ENCODE data around the gene IGSF23.

IGSF23 gene

GRCh38 chr19:44580366-44580895 lies 32.9 kb upstream of the IGSF23 start:
- no peak overlapping the region for H3K4me2 ChIP-seq (ENCODE audit: low read depth, low read length, poor library complexity, severe bottlenecking)
- TF ChIP-seq CTCF (IDR thresholded peaks at IDR 0.05; ENCODE audit: insufficient read depth, low read length, poor library complexity, severe bottlenecking): no peak
- no peak for TF ChIP-seq EZH2phosphoT487 (conservative IDR thresholded peaks at IDR 0.05; ENCODE audit: low read length)
- no peaks in the 10 kb centered on the region for H3K36me3 ChIP-seq (ENCODE audit: low read length)
- no peak overlapping the region for H3K27ac ChIP-seq (ENCODE audit: low read depth, low read length)
- H3K4me3 ChIP-seq (ENCODE audit: insufficient read depth, low read length, poor library complexity, severe bottlenecking): no peak overlapping the region
- no peaks in the 10 kb centered on the region for H3K79me2 ChIP-seq (ENCODE audit: insufficient read depth, low read length)
- no peaks in the 10 kb centered on the region for H3F3A ChIP-seq (ENCODE audit: insufficient read depth)
- H4K20me1 ChIP-seq (ENCODE audit: low read depth, low read length): no peaks in the 10 kb centered on the region
- H2AFZ ChIP-seq (ENCODE audit: low read depth, low read length, severe bottlenecking): no peak overlapping the region
- no peaks in the 10 kb centered on the region; the same call in 1 of the 2 replicates for H3K27me3 ChIP-seq (ENCODE audit: low read length)
- no peak overlapping the region for H3K9ac ChIP-seq (ENCODE audit: low read length)
- no peaks in the 10 kb centered on the region for H3K9me2 ChIP-seq (replicated peaks; ENCODE audit: insufficient read depth, low read length)
- H3K9me3 ChIP-seq (ENCODE audit: insufficient read depth, low read length): no peaks in the 10 kb centered on the region

GRCh38 chr19:44581288-44581687 lies 32.1 kb upstream of the IGSF23 start:
- H3K27me3 ChIP-seq (ENCODE audit: low read length): no peaks in the 10 kb centered on the region; the same call in 1 of the 2 replicates
- H3F3A ChIP-seq (ENCODE audit: insufficient read depth): no peaks in the 10 kb centered on the region
- no peak overlapping the region for H2AFZ ChIP-seq (ENCODE audit: low read depth, low read length, severe bottlenecking)
- H3K9me2 ChIP-seq (replicated peaks; ENCODE audit: insufficient read depth, low read length): no peaks in the 10 kb centered on the region
- no peaks in the 10 kb centered on the region for H3K9me3 ChIP-seq (ENCODE audit: insufficient read depth, low read length)
- no peak overlapping the region for H3K9ac ChIP-seq (ENCODE audit: low read length)
- no peaks in the 10 kb centered on the region for H4K20me1 ChIP-seq (ENCODE audit: low read depth, low read length)
- no peaks in the 10 kb centered on the region for H3K79me2 ChIP-seq (ENCODE audit: insufficient read depth, low read length)
- H3K4me2 ChIP-seq (ENCODE audit: low read depth, low read length, poor library complexity, severe bottlenecking): no peak overlapping the region
- TF ChIP-seq EZH2phosphoT487 (conservative IDR thresholded peaks at IDR 0.05; ENCODE audit: low read length) (no peak), CTCF (IDR thresholded peaks at IDR 0.05; ENCODE audit: insufficient read depth, low read length, poor library complexity, severe bottlenecking) (no peak)
- H3K27ac ChIP-seq (ENCODE audit: low read depth, low read length): no peak overlapping the region
- H3K4me3 ChIP-seq (ENCODE audit: insufficient read depth, low read length, poor library complexity, severe bottlenecking): no peak overlapping the region
- no peaks in the 10 kb centered on the region for H3K36me3 ChIP-seq (ENCODE audit: low read length)

- no peak overlapping the region for H3K4me2 ChIP-seq (ENCODE audit: low read depth, low read length, poor library complexity, severe bottlenecking)
- H3K9me2 ChIP-seq (replicated peaks; ENCODE audit: insufficient read depth, low read length): no peaks in the 10 kb centered on the region
- no peak overlapping the region for H3K27ac ChIP-seq (ENCODE audit: low read depth, low read length)
- no peaks in the 10 kb centered on the region for H4K20me1 ChIP-seq (ENCODE audit: low read depth, low read length)
- no peaks in the 10 kb centered on the region for H3K9me3 ChIP-seq (ENCODE audit: insufficient read depth, low read length)
- no peak overlapping the region for H3K4me3 ChIP-seq (ENCODE audit: insufficient read depth, low read length, poor library complexity, severe bottlenecking)
- no peaks in the 10 kb centered on the region for H3K36me3 ChIP-seq (ENCODE audit: low read length)
- no peak overlapping the region for H2AFZ ChIP-seq (ENCODE audit: low read depth, low read length, severe bottlenecking)
- no peak overlapping the region for H3K9ac ChIP-seq (ENCODE audit: low read length)
- peak; percentile 25 for TF ChIP-seq CTCF (IDR thresholded peaks at IDR 0.05; ENCODE audit: insufficient read depth, low read length, poor library complexity, severe bottlenecking)
- TF ChIP-seq EZH2phosphoT487 (conservative IDR thresholded peaks at IDR 0.05; ENCODE audit: low read length): no peak
- H3K27me3 ChIP-seq (ENCODE audit: low read length): no peaks in the 10 kb centered on the region; the same call in 1 of the 2 replicates
- H3F3A ChIP-seq (ENCODE audit: insufficient read depth): no peaks in the 10 kb centered on the region
- H3K79me2 ChIP-seq (ENCODE audit: insufficient read depth, low read length): no peaks in the 10 kb centered on the region
Measured at GRCh38 chr19:44582581-44583265, 30.6 kb upstream of the IGSF23 start.

Measured in SU-DHL-6 (cell line).